GM12864 (cell line): ENCODE data around the gene CEP43.

Experiments
- DNase-seq: peaks from one replicate; pipeline ENCODE4 v3.0.0-alpha.2; 2011; ENCODE audit warnings: low read depth
- H3K4me3 ChIP-seq: 2 replicates; pipeline ENCODE4 v1.5.1; 2011; ENCODE audit warnings: mild to moderate bottlenecking, low read depth, low read length, control low read depth
- TF ChIP-seq, protein P1 (sequence below): IDR thresholded peaks from 2 replicates; pipeline ENCODE4 v1.5.1; 2011; ENCODE audit warnings: low read depth, mild to moderate bottlenecking, moderate library complexity, low read length, control low read depth, inconsistent platforms; ENCODE audit errors: missing control alignments

CEP43 gene

DNA sequence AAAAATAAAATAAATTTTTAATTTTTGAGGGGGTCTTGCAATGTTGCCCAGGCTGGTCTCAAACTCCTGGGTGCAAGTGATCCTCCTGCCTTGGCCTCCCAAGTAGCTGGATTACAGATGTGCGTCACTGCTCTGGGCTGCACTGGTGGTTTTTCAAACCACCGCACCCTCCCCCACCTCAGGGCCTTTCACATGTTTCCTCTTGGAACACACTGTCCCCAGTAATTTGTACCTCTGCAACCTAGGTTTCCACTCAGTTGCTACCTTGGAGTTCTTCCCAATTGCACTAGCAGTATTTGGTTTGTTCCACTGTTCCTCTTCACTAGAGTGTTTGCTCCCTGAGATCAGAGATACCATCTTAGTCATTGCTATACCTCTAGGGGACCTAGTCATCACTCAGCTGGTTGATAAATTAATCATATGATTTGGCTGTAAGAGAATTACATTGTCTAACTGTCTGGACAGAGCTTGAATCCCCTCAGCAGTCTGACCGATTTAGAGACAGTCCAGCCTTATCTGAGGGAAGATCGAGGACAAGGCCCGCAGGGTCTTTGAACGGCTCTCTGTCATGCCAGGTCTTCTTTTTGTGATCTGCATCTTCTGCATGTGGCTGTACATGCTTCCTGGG is 32.0 kb downstream of the CEP43 start:
- DNase-seq = no peak
- TF ChIP-seq, protein P1, sequence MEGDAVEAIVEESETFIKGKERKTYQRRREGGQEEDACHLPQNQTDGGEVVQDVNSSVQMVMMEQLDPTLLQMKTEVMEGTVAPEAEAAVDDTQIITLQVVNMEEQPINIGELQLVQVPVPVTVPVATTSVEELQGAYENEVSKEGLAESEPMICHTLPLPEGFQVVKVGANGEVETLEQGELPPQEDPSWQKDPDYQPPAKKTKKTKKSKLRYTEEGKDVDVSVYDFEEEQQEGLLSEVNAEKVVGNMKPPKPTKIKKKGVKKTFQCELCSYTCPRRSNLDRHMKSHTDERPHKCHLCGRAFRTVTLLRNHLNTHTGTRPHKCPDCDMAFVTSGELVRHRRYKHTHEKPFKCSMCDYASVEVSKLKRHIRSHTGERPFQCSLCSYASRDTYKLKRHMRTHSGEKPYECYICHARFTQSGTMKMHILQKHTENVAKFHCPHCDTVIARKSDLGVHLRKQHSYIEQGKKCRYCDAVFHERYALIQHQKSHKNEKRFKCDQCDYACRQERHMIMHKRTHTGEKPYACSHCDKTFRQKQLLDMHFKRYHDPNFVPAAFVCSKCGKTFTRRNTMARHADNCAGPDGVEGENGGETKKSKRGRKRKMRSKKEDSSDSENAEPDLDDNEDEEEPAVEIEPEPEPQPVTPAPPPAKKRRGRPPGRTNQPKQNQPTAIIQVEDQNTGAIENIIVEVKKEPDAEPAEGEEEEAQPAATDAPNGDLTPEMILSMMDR = no peak
- no peak overlapping the region for H3K4me3 ChIP-seq

DNA sequence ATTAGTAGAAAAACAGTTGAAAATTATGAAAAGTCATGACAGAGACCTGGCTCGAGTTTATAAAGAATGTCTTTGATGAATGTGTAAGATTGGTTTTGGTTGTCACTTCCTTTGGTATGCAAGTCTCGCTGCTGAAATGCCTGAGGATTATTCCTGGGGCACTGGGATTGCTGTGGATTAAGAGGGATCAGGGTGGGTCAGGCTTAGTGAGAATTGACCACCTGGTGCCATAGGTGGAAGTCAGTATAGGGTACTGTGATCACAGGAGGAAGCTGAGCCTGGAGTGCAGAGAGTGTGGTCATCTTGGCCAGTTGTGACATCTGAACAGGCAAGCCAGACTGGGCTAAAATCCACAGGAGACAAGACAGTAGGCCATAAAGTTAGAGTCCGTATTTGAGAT is 34.9 kb downstream of the CEP43 start:
- no peak overlapping the region for H3K4me3 ChIP-seq
- DNase-seq = no peak
- TF ChIP-seq, protein P1 = no peak

DNA sequence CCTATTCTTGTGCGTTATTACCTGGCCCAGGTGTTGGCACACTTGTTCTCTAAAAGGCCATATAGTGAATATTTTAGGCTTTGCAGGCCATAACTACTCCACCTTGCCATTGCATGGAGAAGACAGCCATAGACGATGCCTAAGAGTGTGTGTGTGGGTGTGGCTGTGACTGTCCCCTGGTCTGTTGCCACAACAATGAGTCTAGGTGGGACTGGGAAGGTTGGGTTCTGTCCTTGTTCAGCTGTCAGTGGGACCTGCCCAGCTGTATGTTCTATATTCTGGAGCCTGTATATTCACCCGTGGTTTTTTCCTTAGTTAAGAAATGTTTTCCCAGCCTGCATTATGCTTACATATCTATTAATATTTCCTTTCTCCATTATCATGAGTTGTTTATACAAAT is 38.6 kb downstream of the CEP43 start:
- no peak for DNase-seq
- H3K4me3 ChIP-seq = no peak overlapping the region
- TF ChIP-seq, protein P1 = no peak

DNA sequence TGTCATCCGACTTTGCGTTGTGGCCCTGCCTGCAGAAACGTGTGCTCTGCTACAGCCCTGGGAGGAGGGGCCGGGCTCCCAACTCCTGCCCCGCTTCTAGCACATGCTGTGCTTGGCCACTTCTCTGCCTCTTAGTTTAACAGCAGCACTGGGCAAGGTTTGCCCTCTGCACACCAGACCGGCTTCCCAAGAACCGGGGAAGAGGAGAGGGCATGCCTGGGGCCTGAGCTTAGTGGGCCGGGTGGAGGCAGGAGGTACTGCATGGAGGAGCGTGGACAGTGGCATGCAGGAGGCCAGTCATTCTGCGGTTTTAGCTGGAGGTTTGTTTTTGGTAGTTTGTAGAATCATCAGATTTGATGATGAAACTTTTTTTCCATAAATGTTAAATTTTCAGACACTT is 45.5 kb downstream of the CEP43 start:
- DNase-seq = no peak
- TF ChIP-seq, protein P1 = no peak
- no peak overlapping the region for H3K4me3 ChIP-seq

DNA sequence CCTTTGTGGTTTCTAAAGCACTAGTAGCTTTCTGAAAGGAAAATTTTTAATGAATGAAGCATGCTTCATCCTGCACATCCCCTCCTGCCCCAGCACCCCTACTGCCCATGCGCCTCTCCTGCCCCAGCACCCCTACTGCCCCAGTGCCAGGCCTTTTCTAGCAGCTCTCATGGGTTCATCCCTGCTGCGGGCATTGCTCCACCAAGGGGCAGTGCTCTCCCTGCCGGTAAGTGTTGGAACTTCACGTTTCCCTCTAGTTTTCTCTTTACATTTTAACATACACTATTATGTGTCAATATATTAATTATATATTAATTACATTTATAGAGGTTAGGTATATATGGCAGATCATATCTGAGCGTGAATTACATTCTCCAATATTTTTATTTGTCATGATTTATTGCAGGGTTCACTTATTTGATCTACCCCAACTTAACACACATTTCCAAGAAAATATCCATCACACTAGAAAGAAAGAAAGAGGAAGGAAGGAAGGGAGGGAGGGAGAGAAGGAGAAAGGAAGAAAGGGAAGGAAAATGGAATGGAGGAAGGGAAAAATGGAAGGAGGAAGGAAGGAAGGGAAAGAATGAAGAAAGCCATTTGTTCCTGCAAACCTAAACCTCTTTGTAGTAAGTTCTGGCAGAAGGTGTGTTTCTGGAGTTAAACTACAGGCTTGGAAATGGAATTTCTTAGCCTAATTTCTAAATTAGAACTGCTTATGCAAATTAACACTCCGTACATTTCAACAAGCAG is 46.8 kb downstream of the CEP43 start:
- DNase-seq = no peak
- H3K4me3 ChIP-seq = no peak overlapping the region
- TF ChIP-seq, protein P1 = peak; percentile 43

DNA sequence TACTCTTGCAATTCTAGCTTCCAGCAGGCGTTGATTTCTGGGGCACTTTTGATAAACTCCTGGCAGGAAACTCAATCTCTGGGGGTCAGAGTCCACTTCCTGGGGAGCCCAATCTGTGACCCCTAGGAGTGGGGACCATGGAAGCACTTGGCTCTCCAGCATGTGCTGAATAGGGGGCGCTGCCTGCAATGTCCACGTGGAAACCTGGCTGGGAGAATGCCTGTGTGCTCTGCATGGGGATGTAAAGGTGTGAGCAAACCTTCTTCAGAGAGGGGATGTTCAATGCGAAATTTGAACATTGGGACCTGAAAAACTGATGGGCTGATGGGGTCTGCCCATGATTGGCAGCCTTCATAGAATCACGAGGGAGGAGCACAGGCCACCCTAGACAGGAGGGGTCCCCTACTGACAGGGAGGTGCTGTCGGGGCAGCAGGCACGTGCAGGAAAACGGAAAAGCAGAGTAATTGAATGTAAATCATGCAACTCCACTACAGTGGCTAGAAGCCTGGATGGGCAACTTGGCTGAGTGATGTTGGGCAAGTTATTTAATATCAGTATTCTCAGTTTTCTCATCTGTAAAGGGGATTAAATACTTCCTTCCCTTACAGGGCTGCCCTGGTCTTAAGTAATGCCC is 47.8 kb downstream of the CEP43 start:
- H3K4me3 ChIP-seq = no peak overlapping the region

More for the DNA sequence above, 47.8 kb downstream of the CEP43 start:
- no peak for DNase-seq
- TF ChIP-seq, protein P1 = no peak
